Nephron progenitor cell (in vitro differentiated cells): Measurements from ENCODE around the gene GATA3.
A peak's percentile ranks its signal among the peaks of the same experiment; 100 is the strongest.

Experiments used
- DNase-seq: peaks from one replicate; pipeline ENCODE4 v3.0.0; 2021
- H3K27ac Mint-ChIP-seq: 2 replicates; pipeline ENCODE4 v1.8.0; 2021; ENCODE audit warnings: mild to moderate bottlenecking, moderate library complexity, mixed read lengths
- H3K27me3 Mint-ChIP-seq: 2 replicates; pipeline ENCODE4 v1.8.0; 2021; ENCODE audit warnings: mild to moderate bottlenecking, low read depth, mixed read lengths; ENCODE audit not compliant: poor library complexity
- H3K36me3 Mint-ChIP-seq: 2 replicates; pipeline ENCODE4 v1.8.0; 2021; ENCODE audit warnings: low read depth, mixed read lengths
- H3K4me1 Mint-ChIP-seq: 2 replicates; pipeline ENCODE4 v1.8.0; 2021; ENCODE audit warnings: mixed read lengths
- H3K4me3 Mint-ChIP-seq: 2 replicates; pipeline ENCODE4 v1.8.0; 2021; ENCODE audit warnings: mild to moderate bottlenecking, moderate library complexity, mixed read lengths
- H3K9me3 Mint-ChIP-seq: 2 replicates; pipeline ENCODE4 v1.8.0; 2021; ENCODE audit warnings: mild to moderate bottlenecking, moderate library complexity, mixed read lengths
- TF ChIP-seq, protein P1 (sequence below): fragments of 200-600 bp; sonication (generic); IDR thresholded peaks from 2 replicates; pipeline ENCODE4 v1.5.0; 2021; ENCODE audit warnings: antibody characterized with exemption

The GATA3 gene

DNA sequence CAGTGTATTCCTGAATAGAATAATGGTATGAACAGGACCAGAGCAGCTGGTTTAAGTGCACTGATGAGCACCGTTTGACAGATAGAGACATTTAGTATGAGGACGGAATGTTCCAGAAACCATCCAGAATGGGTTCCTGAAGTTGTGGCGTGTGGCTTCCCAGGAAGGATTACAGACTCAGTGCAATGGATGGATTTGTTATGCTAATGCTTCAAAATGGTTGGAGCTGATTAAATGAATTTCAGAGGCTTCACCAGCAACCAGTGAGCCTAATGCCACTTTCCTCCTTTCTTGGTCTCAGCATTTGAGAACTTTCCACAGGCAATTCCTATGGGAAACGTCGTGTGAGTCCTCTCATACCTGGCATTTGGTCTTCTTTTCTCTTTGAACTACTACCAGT lies 9.9 kb downstream of the GATA3 start:
- no peak for DNase-seq
- H3K27ac Mint-ChIP-seq = no peak overlapping the region
- TF ChIP-seq, protein P1, sequence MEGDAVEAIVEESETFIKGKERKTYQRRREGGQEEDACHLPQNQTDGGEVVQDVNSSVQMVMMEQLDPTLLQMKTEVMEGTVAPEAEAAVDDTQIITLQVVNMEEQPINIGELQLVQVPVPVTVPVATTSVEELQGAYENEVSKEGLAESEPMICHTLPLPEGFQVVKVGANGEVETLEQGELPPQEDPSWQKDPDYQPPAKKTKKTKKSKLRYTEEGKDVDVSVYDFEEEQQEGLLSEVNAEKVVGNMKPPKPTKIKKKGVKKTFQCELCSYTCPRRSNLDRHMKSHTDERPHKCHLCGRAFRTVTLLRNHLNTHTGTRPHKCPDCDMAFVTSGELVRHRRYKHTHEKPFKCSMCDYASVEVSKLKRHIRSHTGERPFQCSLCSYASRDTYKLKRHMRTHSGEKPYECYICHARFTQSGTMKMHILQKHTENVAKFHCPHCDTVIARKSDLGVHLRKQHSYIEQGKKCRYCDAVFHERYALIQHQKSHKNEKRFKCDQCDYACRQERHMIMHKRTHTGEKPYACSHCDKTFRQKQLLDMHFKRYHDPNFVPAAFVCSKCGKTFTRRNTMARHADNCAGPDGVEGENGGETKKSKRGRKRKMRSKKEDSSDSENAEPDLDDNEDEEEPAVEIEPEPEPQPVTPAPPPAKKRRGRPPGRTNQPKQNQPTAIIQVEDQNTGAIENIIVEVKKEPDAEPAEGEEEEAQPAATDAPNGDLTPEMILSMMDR = no peak
- H3K36me3 Mint-ChIP-seq = peaks cover 47% of the 10 kb centered on the region
- H3K9me3 Mint-ChIP-seq = peaks cover 4% of the 10 kb centered on the region
- peaks cover 68% of the 10 kb centered on the region for H3K27me3 Mint-ChIP-seq
- H3K4me1 Mint-ChIP-seq = peaks cover 68% of the 10 kb centered on the region
- peak overlapping the region; percentile 59 for H3K4me3 Mint-ChIP-seq

- H3K27me3 Mint-ChIP-seq = peaks cover 58% of the 10 kb centered on the region
- H3K9me3 Mint-ChIP-seq = peaks cover 4% of the 10 kb centered on the region
- TF ChIP-seq, protein P1 = no peak
- H3K4me3 Mint-ChIP-seq = no peak overlapping the region
- no peak for DNase-seq
- no peak overlapping the region for H3K27ac Mint-ChIP-seq
- peaks cover 56% of the 10 kb centered on the region for H3K4me1 Mint-ChIP-seq
- H3K36me3 Mint-ChIP-seq = peaks cover 59% of the 10 kb centered on the region
Observed at GRCh38 chr10:8065651-8066050, 11.2 kb downstream of the GATA3 start.

DNA sequence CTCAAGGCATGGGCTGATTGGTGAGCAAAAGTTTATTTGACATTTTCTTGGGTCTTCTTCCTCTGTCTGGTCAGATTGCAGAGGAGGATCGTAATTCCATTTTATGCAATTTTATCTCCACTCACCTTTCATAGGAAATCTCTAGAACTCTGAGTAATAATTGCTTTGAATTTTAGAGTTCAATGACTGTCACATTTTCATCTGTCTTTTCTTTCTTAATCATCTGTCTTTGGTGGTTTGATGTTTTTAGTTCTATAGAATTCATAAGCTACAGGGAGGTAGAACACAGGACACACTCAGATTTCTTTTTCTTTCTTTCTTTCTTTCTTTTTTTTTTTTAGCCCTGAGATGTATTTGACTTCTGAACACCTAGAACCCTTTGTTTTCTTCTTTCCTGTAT lies 11.6 kb downstream of the GATA3 start:
- Mint-ChIP-seq H3K4me3 (no peak overlapping the region), H3K4me1 (peaks cover 51% of the 10 kb centered on the region), H3K9me3 (peaks cover 4% of the 10 kb centered on the region), H3K36me3 (peaks cover 64% of the 10 kb centered on the region), H3K27ac (no peak overlapping the region), H3K27me3 (peaks cover 57% of the 10 kb centered on the region)
- DNase-seq = no peak
- TF ChIP-seq, protein P1 = no peak

DNA sequence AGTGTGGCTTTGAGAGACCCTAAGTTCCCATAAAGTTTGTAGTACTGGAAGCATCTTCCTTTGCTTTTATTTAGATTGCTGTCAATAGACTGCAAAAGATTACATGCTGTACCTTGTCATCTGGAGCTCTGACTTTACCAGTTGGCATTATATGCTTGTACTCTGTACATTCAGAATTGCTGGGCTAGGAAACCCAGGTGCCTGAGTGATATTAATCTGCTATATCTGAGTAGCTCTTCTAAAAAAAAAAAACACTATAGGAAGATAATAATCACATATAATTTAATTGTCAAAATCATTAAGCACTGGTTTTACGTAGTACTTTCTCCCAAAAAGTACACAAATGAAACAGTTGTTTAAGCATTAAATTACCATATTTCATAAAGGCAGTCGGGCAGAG lies 12.3 kb downstream of the GATA3 start:
- Mint-ChIP-seq H3K27me3 (peaks cover 55% of the 10 kb centered on the region), H3K27ac (no peak overlapping the region), H3K4me1 (peaks cover 44% of the 10 kb centered on the region), H3K4me3 (no peak overlapping the region), H3K9me3 (peaks cover 4% of the 10 kb centered on the region), H3K36me3 (peaks cover 69% of the 10 kb centered on the region)
- no peak for DNase-seq
- TF ChIP-seq, protein P1 = no peak

DNA sequence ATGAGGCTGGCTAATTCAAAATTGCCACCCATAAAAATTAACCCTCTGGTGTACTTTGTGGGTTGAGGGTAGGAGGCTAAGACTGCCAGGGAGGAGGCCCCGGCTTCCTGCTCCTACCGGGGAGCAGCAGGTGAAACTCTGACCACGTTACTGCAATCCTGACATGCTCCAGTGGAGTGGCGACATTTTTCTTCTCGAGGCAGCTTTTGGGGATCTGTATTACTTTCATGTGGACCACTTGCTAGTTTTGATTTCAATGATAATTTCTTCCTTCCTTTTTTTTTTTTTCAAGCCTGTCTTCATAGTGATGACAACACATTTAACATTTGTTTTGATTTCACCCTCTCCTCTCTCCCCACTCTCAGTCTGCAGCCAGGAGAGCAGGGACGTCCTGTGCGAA lies 14.6 kb downstream of the GATA3 start:
- H3K4me3 Mint-ChIP-seq = no peak overlapping the region

GRCh38 chr10:8069627-8070026 lies 15.1 kb downstream of the GATA3 start:
- Mint-ChIP-seq H3K4me3 (no peak overlapping the region), H3K9me3 (peaks cover 4% of the 10 kb centered on the region), H3K36me3 (peaks cover 87% of the 10 kb centered on the region), H3K27me3 (peaks cover 36% of the 10 kb centered on the region), H3K4me1 (peaks cover 29% of the 10 kb centered on the region), H3K27ac (no peak overlapping the region)
- TF ChIP-seq, protein P1 = no peak
- no peak for DNase-seq

More for the DNA sequence above, 14.6 kb downstream of the GATA3 start:
- Mint-ChIP-seq H3K27me3 (peaks cover 41% of the 10 kb centered on the region), H3K9me3 (peaks cover 4% of the 10 kb centered on the region), H3K36me3 (peaks cover 89% of the 10 kb centered on the region), H3K4me1 (peaks cover 35% of the 10 kb centered on the region), H3K27ac (no peak overlapping the region)
- TF ChIP-seq, protein P1 = no peak
- DNase-seq = no peak
